HG02938 (cell line): Measurements from ENCODE around the gene SLC5A12.
"Not testable (repeated sequence)": the region's sequence is repeated elsewhere in the genome, so short reads cannot be mapped to it uniquely, and the experiment has no call there.

Source experiments
- ATAC-seq: cut with Tn5 transposase; IDR thresholded peaks from one replicate; pipeline ENCODE4 v1.9.1; 2021; ENCODE audit warnings: mild to moderate bottlenecking, moderate library complexity; ENCODE audit not compliant: unreplicated experiment

The SLC5A12 gene

GRCh38 chr11:26662916-26663315 lies 58.9 kb downstream of the SLC5A12 start:
- ATAC-seq, result no peak

GRCh38 chr11:26655287-26655686 lies 66.6 kb downstream of the SLC5A12 start:
- no peak for ATAC-seq

GRCh38 chr11:26651916-26652315 lies 69.9 kb downstream of the SLC5A12 start:
- peak; percentile 56 for ATAC-seq

- ATAC-seq, result peak; percentile 93
Observed at GRCh38 chr11:26649884-26650283, 72.0 kb downstream of the SLC5A12 start.

- not testable (repeated sequence) for ATAC-seq
Observed at GRCh38 chr11:26643314-26643713, 78.5 kb downstream of the SLC5A12 start.

GRCh38 chr11:26632691-26633159 lies 89.1 kb downstream of the SLC5A12 start:
- ATAC-seq, result peak; percentile 83

GRCh38 chr11:26626346-26626745 lies 95.5 kb downstream of the SLC5A12 start:
- no peak for ATAC-seq

- no peak for ATAC-seq
Observed at GRCh38 chr11:26623076-26623659, 98.7 kb downstream of the SLC5A12 start.

- ATAC-seq, result no peak
Observed at GRCh38 chr11:26622181-26622580, 99.7 kb downstream of the SLC5A12 start.

GRCh38 chr11:26621132-26621531 lies 100.7 kb downstream of the SLC5A12 start:
- no peak for ATAC-seq

- ATAC-seq, result no peak
Observed at GRCh38 chr11:26620282-26621045, 101.4 kb downstream of the SLC5A12 start.

- no peak for ATAC-seq
Observed at GRCh38 chr11:26618441-26618840, 103.4 kb downstream of the SLC5A12 start.
